Smooth muscle cell (in vitro differentiated cells): ENCODE data around the gene SMARCD1. TPM values are rescaled to one million over a fixed set of nuclear protein-coding genes. Genes with fewer than 3 reads are reported as not detected.

Experiments used
- DNase-seq: peaks from one replicate; lab custom pipeline; 2025; ENCODE audit not compliant: unreplicated experiment; lab: John Stamatoyannopoulos, UW
- H2AFZ ChIP-seq: fragments of 200-600 bp; sonication (generic); 2 replicates; pipeline ENCODE4 v1.6.0; 2016; ENCODE audit warnings: antibody characterized with exemption, low read depth, mild to moderate bottlenecking
- H3F3A ChIP-seq: fragments of 200-600 bp; sonication (generic); 2 replicates; pipeline ENCODE4 v1.6.0; 2017; ENCODE audit warnings: antibody characterized with exemption, low read depth
- H3K27ac ChIP-seq: fragments of 200-600 bp; sonication (generic); 2 replicates; pipeline ENCODE4 v1.5.1; 2016; ENCODE audit warnings: low read depth, mild to moderate bottlenecking
- H3K27me3 ChIP-seq: fragments of 200-600 bp; sonication (generic); 2 replicates; pipeline ENCODE4 v1.6.1; 2016; ENCODE audit warnings: low read depth, mild to moderate bottlenecking
- H3K36me3 ChIP-seq: fragments of 200-600 bp; sonication (generic); 2 replicates; pipeline ENCODE4 v1.5.1; 2016; ENCODE audit warnings: low read depth
- H3K4me1 ChIP-seq: fragments of 200-600 bp; sonication (generic); 2 replicates; pipeline ENCODE4 v1.5.1; 2016; ENCODE audit warnings: low read depth
- H3K4me2 ChIP-seq: fragments of 200-600 bp; sonication (generic); 2 replicates; pipeline ENCODE4 v1.6.0; 2016; ENCODE audit warnings: mild to moderate bottlenecking
- H3K4me3 ChIP-seq: fragments of 200-600 bp; sonication (generic); 2 replicates; pipeline ENCODE4 v1.5.1; 2016; ENCODE audit warnings: mild to moderate bottlenecking
- H3K79me2 ChIP-seq: fragments of 200-600 bp; sonication (generic); 2 replicates; pipeline ENCODE4 v1.6.0; 2016; ENCODE audit warnings: low read depth, mild to moderate bottlenecking
- H3K9ac ChIP-seq: fragments of 200-600 bp; sonication (generic); 2 replicates; pipeline ENCODE4 v1.6.0; 2016; ENCODE audit warnings: low read depth
- H3K9me3 ChIP-seq: fragments of 200-600 bp; sonication (generic); replicated peaks from 2 replicates; pipeline ENCODE4 v1.5.1; 2016; ENCODE audit warnings: low read depth
- H4K20me1 ChIP-seq: fragments of 200-600 bp; sonication (generic); 2 replicates; pipeline ENCODE4 v1.6.0; 2016; ENCODE audit warnings: low read depth
- CTCF ChIP-seq: fragments of 200-600 bp; sonication (generic); IDR thresholded peaks from 2 replicates; pipeline ENCODE4 v1.5.1; 2017; ENCODE audit warnings: borderline replicate concordance, mild to moderate bottlenecking, antibody characterized with exemption; ENCODE audit not compliant: insufficient read depth, poor library complexity, severe bottlenecking
- WGBS: methylation state at CpG from one replicate; pipeline ENCODE4 v1.1.7; 2016; ENCODE audit warnings: low lambda C conversion rate; 5-methylcytosine and 5-hydroxymethylcytosine counted together
- polyA plus RNA-seq: library from polyadenylated mRNA; unstranded; fragments of >200 nt; fragmentation: Nextera tagmentation; extraction: Ambion mirVana; gene quantifications from 2 replicates; pipeline ENCODE4 v1.2.1, GENCODE V29; 2016
- total RNA-seq: library from RNA; depleted of rRNA; stranded (reverse); fragments of >200 nt; gene quantifications from 2 replicates; pipeline ENCODE4 v1.2.3, GENCODE V29; 2014

The SMARCD1 gene
- total and polyA plus RNA-seq, 2 experiments from 2014 or later = 24.1 to 39.6 TPM

- Histone ChIP-seq H3K27ac (no peak overlapping the region), H3K9me3 (no peaks in the 10 kb centered on the region), H3K4me1 (peaks cover 11% of the 10 kb centered on the region), H3F3A (no peaks in the 10 kb centered on the region), H2AFZ (no peak overlapping the region), H3K79me2 (no peaks in the 10 kb centered on the region), H3K27me3 (peaks cover 25% of the 10 kb centered on the region), H3K9ac (no peak overlapping the region), H4K20me1 (no peaks in the 10 kb centered on the region), H3K4me2 (peak overlapping the region; percentile 95), H3K36me3 (no peaks in the 10 kb centered on the region), H3K4me3 (peak overlapping the region; percentile 76)
- DNase-seq = no peak
- no peak for TF ChIP-seq CTCF
- WGBS = 30% methylated on average over 21 of the region's 30 CpGs
Measured at GRCh38 chr12:50057896-50058670, 27.1 kb upstream of the SMARCD1 start.

- no peak overlapping the region for H2AFZ ChIP-seq
- H3F3A ChIP-seq = no peaks in the 10 kb centered on the region
- TF ChIP-seq CTCF = no peak
- H3K9ac ChIP-seq = no peak overlapping the region
- no peaks in the 10 kb centered on the region for H3K36me3 ChIP-seq
- no peak overlapping the region for H3K27ac ChIP-seq
- WGBS = 93% methylated on average over 15 of the region's 15 CpGs
- no peaks in the 10 kb centered on the region for H4K20me1 ChIP-seq
- no peak overlapping the region for H3K4me3 ChIP-seq
- H3K9me3 ChIP-seq = no peaks in the 10 kb centered on the region
- no peaks in the 10 kb centered on the region for H3K79me2 ChIP-seq
- H3K4me1 ChIP-seq = peaks cover 11% of the 10 kb centered on the region
- DNase-seq = no peak
- peaks cover 25% of the 10 kb centered on the region for H3K27me3 ChIP-seq
- no peak overlapping the region for H3K4me2 ChIP-seq
Measured at GRCh38 chr12:50058743-50059312, 26.3 kb upstream of the SMARCD1 start.

GRCh38 chr12:50059440-50060119 is 25.6 kb upstream of the SMARCD1 start:
- Histone ChIP-seq H2AFZ (no peak overlapping the region), H3K4me2 (no peak overlapping the region), H3K9ac (no peak overlapping the region), H4K20me1 (no peaks in the 10 kb centered on the region), H3K27ac (no peak overlapping the region), H3K4me1 (peaks cover 11% of the 10 kb centered on the region), H3K36me3 (no peaks in the 10 kb centered on the region), H3K27me3 (peaks cover 25% of the 10 kb centered on the region), H3K79me2 (no peaks in the 10 kb centered on the region), H3K4me3 (no peak overlapping the region), H3F3A (no peaks in the 10 kb centered on the region), H3K9me3 (no peaks in the 10 kb centered on the region)
- DNase-seq = no peak
- 70% methylated on average over 12 of the region's 12 CpGs for WGBS
- TF ChIP-seq CTCF = no peak
